ENCODE data around the gene HMGCS2.
"Not testable (repeated sequence)": the region's sequence is repeated elsewhere in the genome, so short reads cannot be mapped to it uniquely, and the experiment has no call there.

The HMGCS2 gene

DNA sequence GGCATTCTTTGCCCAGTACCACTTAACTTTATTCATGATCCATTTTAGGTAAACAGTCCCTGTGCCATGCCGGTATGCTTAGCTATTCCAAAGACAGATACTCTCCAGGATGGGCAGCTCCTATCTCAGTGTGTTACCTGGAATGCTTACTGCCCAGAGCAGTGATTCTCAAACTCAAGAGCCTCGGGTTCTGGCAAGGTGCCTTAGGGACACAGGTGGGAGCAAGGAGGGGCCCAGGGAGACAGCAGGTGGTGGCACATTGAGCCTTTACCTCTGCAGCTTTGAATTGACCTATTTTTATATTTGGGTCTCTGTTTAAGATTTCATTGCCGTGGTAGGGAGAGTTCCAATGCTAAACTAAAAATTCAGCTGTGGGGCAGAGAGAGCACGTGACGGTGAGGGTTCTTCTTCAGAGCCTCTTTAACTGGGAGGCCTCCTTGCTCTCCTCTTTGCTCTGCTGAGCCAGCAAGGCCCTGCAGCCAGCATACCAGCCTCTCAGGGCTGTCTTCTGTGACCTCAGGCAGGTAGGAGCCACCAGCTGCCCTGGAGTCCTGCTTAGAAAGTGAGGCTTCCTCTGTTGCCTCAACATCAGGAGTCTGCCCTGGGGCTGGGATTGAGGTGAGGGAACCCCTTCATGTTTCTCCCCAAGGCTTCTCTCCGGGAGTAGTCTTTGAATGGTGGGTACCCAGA is 36.8 kb downstream of the HMGCS2 start:
- DNase-seq (ENCODE audit: low read depth, low spot score): no peak

DNA sequence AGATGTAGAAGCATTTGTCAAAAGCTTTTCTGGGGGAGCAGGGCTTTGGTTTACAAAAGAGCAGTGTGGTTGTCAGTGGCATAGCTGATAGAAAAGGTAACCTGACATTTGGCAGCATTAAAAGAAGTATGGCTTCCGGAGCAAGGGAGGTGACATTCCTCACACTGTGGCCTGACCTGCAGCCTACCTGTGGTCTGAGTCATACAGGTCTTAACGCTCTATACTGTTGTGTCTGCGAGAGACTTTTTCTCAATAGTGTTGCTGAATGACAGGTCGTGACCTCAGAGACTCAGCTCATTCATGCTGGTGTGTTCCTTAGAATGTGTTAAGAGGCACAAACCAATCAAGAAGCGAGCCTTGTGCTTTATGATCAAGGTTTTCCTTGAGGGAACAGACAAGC is 37.6 kb downstream of the HMGCS2 start:
- no peak for DNase-seq (ENCODE audit: low read depth, low spot score)

DNA sequence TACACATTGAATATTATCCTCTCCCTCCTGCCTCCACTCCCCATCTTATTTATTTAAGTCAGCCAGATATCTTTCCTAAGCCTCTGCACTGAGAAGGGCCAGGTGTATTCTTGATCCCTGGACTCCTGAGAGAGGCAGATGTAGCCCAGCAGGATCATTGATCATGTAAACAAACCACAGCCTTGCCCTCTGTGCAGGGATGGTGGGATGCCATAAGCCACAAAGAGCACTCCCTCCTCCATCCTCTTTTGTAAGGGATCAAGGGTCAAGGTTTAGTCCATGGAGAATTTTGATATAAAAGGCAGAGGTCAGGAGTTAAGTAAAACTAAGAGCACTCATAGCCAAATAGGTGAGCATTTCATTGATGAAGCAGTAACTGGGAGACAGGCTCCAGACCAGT is 39.7 kb downstream of the HMGCS2 start:
- DNase-seq (ENCODE audit: low read depth, low spot score): no peak

DNA sequence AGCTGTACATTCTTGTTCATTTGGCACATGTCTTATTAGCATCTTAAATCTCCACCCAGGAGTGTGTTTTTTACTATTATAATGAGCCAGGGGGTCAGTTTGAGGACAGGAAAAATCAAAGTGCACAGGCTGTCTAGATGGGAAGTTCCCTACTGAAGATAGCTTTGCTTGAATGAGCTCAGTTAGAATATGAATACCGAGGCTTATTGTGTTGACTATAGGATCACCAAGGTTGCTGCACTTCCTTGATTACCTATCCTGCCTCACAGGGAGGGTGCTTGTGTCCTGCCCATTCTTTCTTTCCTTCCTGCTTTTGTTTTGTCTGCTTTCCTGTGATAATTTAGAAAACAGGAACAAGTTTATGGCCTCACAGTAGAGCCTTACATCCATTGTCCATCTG is 40.7 kb downstream of the HMGCS2 start:
- DNase-seq (ENCODE audit: low read depth, low spot score): no peak

DNA sequence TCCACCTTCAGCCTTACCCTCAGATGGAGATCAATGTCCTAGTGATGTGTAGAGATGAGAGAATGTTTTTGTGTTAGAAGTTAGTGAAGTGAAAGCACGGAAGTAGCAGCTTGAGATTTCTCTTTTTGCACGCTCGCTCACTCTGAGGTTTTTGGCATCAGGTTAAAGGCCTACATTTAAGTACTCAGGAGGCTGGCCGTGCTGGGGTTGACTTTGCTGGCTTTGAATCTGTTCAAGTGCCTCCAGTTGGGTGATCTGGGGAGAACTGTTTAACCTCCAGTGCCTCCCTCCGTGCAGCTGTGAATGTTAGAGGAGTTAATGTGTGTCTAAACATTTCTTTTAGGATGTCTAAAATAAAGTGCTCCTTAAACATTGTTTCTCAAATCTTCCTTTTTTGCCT is 43.1 kb downstream of the HMGCS2 start:
- DNase-seq (ENCODE audit: low read depth, low spot score): no peak

DNA sequence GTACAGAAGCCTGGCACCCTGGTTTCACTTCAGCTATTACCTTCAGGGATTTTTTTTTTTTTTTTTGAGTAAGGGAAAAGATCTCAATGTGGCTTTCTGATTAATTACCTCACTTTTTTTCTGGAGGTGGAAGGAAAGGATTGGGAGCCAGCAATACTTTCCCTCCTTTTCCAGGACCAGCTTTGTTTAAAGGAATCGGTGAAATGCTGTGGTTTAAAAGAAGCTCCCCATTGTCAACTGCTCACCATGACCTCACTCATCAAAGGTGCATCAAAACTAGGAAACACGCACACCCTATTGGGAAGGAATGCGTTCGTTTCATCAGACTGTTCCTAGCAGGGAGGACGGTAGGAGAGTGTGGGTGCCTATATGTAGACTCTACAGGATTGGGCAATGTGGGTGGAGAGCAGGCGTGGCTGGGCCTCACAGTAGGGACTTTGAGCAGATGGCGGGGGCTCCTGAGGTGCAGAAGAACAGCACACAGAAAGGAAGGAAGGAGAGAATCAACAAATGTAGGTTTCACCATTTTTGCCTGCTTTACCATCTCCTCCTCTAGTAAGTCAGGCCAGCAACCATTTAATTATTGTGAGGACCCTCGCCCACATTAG is 44.0 kb downstream of the HMGCS2 start:
- no peak for DNase-seq (ENCODE audit: low read depth, low spot score)

DNA sequence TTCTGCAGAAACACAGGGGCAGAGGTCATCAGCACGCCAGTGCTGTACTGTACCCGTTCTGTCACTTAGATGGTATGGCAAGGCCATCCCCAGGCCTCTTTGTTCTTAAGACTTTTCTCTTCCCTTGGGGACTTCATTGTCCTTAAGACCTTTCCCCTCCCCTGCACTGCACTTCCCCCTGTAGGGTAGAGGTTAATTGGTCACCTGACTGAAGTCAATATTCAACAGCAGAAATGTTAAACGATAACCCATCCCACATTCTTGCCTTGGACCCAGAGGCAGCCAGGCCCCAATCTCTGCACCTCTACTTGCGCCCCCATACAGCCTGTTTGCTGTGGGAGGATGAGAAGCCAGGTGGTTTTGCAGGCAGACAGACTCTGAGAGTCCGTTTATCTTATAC is 46.8 kb downstream of the HMGCS2 start:
- DNase-seq (ENCODE audit: low read depth, low spot score): no peak

DNA sequence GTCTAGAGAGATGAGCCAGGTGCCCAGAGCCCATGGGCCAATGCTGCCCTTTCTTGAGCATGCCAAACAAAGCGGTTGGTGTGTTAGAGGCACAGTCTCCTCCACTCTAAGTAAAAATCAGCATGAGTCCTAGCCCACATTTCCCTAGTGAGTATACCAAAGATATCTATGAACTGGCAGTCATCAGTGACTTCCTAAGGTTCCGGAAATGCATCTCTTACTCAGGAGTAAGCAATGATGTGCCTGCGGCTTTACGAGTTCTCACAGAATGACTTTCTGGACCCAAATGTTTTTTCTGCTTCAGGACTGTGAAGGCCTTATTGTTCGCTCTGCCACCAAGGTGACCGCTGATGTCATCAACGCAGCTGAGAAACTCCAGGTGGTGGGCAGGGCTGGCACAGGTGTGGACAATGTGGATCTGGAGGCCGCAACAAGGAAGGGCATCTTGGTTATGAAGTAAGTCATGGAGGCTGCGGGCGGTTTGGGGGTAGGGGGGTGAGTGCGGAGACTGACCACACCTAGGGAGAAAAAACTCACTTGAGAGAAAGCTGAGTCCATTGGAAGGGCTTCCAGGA is 47.8 kb downstream of the HMGCS2 start:
- no peak for DNase-seq (ENCODE audit: low read depth, low spot score)

DNA sequence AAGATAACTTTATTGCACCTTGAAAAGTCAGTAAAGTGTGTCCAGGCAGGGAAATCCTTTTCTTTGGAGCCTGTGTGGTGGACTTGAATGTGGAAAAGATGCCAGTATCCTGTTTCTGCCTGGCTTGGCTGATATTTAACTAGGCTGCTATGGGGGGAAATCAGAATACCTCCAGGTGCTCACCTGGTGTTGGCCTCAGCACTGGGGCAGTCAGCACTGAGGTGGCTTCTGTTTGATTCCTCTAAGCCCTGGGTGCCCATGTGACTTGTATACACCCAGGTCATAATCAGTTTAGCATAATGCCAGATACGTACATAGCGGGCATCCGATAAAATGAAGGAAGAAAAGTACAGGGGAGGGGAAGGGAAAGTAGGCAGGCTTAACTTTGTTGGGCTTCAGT is 49.7 kb downstream of the HMGCS2 start:
- no peak for DNase-seq (ENCODE audit: low read depth, low spot score)

DNA sequence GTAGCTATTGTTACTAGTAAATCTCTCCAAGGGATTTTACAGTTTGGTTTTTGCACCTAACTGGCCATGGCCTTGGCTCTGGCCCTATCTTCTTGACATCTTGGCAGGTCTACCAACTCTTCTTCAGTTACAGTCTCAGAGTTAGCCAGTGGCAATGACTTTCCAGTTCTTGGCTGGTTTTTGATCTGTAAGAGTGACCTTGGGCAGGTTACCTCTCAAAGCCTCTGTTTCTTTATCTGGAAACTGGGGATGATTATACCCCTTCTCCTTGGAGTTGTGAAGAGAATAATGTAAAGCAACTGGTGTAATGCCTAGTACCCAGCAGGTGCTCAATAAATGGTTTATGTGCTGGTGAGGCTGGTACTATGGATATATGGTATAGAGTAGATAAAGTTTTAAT is 50.3 kb downstream of the HMGCS2 start:
- no peak for DNase-seq (ENCODE audit: low read depth, low spot score)

DNA sequence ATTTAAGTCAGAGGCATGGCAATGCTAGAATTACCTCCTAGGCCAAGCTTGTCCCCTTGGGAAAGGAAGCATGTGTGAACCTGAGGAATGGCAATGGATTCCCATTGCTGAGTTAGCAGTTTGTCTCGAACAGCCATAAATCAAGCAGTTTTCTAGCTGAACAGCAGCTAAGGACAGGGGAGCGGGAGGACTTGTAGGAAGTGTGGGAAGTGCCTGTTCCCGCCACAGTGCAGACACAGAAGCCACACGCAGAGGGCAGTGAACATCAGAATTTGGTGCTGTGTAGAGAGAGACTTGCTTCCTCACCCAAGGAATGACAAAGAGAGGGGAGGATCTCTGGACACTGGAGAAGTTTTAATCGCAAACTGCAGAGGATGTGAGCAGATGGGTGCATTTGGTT is 53.2 kb downstream of the HMGCS2 start:
- DNase-seq (ENCODE audit: low read depth, low spot score): no peak

DNA sequence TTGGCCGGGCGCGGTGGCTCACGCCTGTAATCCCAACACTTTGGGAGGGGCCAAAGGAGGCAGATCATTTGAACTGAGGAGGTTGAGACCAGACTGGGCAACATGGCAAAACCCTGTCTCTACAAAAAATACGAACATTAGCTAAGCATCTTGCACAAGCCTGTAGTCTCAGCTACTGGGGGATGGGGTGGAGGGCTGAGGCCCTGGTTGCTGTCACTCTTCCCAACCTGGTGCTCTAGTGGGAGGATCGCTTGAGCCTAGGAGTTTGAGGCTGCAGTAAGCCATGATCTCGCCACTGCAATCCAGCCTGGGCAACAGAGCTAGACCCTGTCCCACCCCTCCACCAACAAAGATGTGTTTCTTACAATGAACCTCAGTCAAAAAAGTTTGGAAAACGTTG is 54.1 kb downstream of the HMGCS2 start:
- DNase-seq (ENCODE audit: low read depth, low spot score): no peak

DNA sequence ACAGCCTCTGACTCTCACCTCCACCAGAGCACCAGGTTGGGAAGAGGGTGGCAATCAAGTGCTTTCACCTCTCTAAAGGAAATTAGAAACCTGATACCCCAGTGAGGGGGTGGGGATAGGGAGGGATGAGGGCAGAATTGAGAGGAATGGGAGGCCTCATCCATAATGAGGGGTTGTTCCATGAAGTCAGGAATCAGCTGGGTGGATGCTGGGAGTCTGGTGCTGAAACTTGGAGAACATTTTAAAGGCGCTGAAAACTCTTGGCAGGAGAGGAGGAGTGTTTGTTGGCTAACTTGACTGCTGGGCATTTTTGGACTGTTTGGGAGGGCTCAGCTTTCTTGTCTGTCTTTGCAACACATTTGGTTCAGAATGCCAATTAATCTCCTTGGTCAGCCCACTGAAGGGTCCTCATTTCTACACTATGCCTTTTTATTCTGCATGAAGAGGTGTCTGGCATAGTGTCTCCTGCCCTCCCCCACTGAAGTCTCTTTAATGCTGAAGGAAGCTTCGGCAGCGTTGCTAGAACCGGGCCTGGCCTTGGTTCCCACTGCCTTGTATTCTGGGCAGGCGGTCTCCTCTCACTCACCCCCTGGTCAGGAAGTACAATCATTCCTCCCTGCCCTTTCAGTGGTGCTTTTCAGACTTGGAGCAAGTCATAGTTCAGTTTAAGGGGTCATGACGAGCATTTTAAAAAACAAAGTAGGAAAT is 54.8 kb downstream of the HMGCS2 start:
- DNase-seq (ENCODE audit: low read depth, low spot score): no peak

DNA sequence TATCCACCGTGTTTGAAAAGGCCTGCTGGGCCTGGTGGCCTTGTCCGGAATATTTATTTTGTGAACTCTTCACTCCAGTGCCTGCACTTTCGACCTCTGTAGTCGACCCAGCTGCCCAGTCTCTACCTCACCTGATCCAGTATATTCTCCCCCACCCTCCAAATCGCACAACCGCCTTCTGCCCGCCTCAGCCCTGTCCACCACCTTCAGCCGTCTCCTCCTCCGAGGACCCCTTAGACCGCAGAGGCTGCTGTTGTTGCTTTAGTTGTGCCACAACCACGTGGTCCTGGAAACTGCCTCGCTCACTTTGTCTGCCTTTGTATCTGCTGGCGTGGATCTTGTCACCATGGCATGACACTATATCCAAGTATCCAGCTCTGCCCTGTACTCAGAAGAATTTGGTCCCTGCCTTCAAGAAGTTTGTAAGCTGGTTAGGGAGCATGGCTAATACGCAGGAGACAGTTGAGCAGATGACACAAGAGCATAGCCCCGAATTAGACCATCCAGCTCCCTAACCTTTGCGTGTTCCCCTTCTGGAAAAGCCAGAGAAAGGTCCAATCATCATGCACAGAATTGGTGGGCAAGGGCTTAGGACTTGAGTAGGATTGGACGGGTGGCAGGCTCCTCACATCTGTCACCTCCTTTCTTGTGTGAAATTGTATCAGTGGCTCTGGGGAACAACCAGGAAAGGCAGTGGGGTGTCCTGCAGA is 55.5 kb downstream of the HMGCS2 start:
- DNase-seq (ENCODE audit: low read depth, low spot score): no peak

DNA sequence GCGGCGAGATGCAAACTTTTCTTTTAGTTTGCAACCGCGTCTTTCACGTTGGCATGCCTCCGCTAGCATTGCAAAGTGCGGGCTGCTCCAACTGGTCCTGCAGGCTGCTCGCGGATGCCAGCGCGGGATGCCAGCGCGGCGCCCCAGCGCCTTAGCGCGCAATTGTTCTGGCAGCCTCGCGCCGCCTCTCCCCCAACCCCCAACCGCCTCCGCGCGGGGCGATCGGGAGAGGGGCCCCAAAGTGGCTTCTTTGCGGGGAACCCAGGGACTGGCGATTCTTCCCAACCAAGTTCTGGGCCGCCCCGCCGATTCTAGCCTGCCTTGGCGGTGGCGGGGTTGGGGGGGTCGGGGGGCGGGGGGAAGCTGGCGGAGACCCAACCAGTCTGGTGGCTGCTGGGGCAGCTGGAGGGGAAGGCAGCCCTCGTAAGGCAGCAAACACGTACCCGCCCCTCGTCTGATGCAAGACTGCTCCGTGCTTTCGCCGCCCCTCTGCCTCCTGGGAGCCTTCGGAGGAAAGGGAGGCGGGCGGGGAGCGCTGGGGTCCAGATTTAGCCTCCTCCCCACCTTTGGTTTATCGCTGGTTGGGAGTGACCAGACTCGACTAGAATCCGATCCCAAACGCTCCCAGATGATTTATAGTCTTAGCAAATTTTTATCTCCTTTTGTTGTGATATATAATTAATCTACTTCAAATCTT is 56.2 kb downstream of the HMGCS2 start:
- DNase-seq (ENCODE audit: low read depth, low spot score): no peak

DNA sequence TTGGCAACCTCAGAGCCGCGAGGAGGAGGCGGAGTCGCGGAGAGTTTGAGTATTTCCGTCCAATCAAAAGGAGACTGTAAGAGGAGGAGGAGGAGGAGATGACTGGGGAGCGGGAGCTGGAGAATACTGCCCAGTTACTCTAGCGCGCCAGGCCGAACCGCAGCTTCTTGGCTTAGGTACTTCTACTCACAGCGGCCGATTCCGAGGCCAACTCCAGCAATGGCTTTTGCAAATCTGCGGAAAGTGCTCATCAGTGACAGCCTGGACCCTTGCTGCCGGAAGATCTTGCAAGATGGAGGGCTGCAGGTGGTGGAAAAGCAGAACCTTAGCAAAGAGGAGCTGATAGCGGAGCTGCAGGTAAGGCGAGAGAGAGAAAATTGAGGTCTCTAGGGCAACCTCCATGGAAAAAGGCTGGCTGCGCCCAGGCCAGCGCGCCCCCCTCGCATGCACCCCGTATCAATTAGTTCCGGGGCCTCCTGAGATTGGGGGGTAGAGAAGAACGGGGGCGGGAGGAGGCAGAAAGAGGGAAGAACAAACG is 56.8 kb downstream of the HMGCS2 start, which contains the start of gene PHGDH:
PHGDH (plus strand) TSS at position 131 of the 538 bp plus-strand sequence; CDS start at position 220, 89 bp downstream.
- peak; percentile 49 for DNase-seq (ENCODE audit: low read depth, low spot score)

DNA sequence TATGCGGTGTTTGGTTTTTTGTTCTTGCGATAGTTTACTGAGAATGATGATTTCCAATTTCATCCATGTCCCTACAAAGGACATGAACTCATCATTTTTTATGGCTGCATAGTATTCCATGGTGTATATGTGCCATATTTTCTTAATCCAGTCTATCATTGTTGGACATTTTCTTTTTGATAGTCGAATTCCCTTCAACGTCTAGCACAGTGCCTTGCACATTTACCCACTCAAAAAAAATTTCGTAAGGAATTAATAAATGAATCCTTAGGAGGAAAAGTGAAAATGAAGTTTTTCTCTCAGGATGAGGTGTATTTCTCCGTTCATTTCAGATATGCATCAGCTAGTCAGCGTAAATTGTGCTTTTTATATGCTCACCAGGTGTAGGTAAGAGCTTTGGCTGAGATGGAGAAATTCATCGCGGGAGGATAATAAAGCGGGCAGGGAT is 57.3 kb downstream of the HMGCS2 start:
- DNase-seq (ENCODE audit: low read depth, low spot score): not testable (repeated sequence)

DNA sequence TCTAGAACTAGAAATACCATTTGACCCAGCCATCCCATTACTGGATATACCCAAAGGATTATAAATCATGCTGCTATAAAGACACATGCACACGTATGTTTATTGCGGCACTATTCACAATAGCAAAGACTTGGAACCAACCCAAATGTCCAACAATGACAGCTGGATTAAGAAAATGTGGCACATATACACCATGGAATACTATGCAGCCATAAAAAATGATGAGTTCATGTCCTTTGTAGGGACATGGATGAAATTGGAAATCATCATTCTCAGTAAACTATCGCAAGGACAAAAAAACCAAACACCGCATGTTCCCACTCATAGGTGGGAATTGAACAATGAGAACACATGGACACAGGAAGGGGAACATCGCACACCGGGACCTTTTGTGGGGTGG is 62.1 kb downstream of the HMGCS2 start:
- DNase-seq (ENCODE audit: low read depth, low spot score): not testable (repeated sequence)

DNA sequence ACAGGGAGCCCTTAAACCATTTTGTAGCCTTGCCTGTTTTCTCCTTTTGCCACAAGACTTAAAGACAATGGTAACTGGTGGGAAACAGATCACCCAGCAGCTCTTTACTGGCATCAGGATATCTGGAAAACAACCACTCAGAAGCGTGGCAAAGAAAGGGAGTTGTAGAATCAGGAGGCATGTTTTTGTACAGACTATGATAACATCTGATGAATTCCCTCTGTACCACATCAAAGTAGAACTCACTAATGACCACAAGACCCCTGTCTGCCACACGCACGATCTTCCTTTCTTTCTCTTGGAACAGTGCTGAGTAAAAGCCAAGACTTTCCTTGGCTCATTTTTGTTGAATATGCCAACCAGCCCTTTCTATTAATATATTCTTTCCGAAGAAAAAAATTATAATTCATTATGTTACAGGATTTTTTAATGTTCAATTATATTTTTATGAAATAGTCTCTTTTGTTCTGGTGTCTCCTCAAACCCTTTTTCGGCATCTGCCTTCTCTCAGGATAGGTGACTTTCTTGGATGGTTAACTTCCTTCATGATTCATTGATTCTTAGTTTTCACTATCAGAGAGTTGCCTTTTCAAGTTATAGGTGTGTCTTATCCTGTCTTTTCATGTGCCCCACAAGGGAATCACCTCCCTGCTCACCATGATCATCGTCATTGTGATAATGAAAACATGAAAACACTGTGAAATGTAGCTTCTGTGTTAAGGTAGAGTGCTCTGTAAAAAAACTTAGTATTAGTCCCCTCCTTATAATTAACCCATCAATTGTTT is 64.8 kb downstream of the HMGCS2 start:
- DNase-seq (ENCODE audit: low read depth, low spot score): no peak

DNA sequence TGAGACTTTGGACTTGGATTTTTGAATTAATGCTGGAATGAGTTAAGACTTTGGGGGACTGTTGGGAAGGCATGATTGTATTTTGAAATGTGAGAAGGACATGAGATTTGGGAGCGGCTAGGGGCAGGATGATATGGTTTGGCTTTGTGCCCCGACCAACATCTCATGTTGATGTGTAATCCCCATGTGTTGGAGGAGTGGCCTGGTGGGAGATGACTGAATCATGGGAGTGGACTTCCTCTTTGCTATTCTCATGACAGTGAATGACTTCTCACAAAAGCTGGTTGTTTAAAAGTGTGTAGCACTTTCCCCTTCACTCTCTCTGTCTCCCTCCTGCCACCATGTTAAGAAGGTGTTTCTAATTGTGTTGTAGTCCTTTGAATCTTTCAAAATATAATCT is 66.3 kb downstream of the HMGCS2 start:
- DNase-seq (ENCODE audit: low read depth, low spot score): no peak

Data from smooth muscle cell of the brain vasculature (primary cell).